Amygdala (tissue), 56 donors: Measurements from ENCODE around the gene TTLL1.

Experiments
- DNase-seq, 56 donors: peaks; one replicate each; lab custom pipeline; 2025; lab: John Stamatoyannopoulos, UW

The TTLL1 gene

DNA sequence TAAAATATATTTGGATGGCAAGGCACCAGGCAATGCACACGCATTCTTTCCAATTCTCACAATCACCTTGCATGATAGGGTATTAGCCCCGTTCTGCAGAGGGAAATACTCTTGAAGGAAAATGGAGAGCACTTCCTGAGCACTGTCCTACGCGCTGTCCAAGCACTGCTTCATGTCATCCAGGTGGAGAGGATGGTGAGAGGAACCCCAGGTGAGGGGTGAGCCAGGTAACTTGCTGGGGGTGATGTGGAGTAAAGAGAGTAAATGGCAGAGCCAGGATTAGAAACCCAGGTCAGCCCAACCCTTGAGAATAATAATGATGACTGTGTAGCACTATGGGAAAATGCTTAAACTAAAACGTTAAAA lies 73.5 kb downstream of the TTLL1 start:
- DNase-seq, result no peak

DNA sequence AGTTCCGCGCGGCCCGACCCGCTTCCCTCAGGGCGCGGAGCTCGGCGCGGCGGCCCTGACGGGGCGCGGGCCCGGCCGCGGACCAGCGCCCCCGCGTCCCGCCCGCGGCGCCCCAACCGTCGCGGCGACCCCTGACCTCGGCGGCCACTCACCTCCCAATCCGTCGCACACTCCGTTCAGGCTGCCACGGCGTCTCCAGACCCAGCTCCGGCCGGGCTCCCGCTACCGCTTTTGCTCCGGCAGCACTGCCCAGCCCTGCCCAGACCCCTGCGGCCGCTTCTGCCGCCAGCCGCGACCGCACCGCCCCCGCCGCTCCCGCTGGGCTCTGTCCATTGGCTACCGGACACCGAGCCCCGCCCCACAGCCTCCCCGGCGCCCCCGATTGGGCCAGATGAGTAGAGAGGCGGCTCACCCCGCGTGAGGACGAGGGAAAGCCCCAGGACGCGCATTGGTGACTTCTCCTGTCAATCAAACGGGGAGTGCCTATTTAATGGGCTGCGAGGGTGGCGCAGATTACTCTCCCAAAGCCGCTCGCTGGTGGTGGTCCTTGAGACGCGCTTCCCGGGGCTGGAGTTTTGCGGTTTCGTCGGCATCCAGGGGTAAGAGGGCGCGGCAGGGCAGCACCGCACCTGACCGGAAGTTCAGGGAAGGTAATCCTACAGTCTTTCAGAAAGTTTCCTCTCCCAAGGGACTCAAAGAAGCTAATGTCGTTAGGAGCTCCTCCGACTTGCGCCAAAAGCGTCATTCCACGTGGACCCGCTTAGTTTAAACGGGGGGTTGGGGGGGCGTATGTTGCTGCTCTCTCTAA lies 74.1 kb downstream of the TTLL1 start, which contains the start of gene PACSIN2:
PACSIN2 (minus strand) TSS at position 281 of the 808 bp plus-strand sequence. CDS start 103,069 bp downstream, outside the sequence.
- peak; percentile 63 to 99 (median 97) for DNase-seq

DNA sequence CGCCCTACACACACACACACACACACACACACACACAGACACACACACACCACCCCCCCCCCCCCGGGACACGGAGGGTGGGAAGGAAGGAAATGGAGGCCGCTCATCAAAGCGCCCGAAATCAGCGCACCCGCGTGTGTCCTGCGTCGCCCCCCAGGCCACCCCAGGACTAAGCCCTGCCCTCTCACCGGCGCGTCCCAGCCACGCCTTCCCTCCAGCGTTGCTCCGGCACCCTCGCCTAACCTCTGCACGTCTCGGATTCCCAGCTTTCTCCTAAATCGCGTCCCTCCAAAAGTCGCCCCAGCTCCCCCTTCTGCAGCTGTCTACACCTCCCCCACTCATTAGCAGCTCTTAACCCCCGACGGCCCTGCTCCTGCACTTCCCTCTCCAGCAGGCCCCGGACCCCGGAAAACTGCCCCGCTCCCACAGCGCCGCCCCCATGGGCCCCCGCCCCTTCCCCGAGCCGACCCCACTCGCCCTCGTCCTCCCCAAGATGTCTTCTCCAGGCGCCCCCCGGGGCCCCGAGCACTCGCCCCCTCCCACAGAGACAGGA lies 74.8 kb downstream of the TTLL1 start:
- peak in 8 of 56 donors; percentile 28 to 43 (median 34) for DNase-seq

DNA sequence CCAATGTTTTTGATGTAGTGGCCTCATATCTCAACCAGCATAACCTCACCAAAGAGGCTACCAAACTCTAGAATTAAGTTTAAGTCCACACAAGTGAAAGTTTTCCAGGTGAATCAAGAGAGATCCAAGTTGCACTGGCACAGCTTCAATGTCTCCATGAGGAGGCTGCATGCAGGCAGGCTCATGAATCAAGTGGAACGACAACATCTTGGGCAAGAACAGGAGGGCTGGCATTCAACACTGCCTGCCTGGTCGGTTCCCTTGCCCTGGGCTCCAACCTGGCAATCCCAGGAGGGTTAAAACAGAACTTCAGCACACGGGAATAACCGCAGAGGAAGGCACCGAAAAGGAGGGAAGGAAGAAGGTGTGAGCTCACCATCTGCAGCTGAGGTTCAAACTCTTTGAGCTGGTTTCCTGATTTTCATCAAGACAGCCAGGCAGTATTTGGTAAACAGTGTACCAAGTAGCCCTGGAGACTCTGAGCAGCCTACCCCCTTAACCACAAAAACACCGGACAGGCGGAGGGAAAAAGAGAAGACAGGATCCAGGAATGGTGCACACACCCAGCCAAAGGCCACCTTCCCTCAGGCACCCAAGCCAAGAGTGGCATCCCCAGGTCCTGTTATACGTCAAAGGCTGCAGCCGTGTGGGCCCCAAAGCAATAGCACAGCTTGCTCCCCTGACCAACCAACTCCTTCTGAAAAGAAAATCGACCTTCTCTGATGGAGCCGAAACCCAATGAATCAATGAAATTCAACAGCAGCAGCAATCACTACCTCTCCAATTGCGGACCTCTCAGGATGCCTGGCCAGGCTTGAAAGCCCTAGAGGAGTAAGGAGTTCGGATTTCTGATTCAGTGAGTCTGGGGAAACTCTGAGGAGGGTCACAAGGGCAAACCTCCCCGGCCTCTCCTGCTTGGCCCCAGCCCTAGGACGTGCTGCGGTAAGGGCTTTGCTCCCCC lies 75.6 kb downstream of the TTLL1 start:
- DNase-seq, result no peak

GRCh38 chr22:43012390-43012789 lies 76.8 kb downstream of the TTLL1 start:
- no peak for DNase-seq

DNA sequence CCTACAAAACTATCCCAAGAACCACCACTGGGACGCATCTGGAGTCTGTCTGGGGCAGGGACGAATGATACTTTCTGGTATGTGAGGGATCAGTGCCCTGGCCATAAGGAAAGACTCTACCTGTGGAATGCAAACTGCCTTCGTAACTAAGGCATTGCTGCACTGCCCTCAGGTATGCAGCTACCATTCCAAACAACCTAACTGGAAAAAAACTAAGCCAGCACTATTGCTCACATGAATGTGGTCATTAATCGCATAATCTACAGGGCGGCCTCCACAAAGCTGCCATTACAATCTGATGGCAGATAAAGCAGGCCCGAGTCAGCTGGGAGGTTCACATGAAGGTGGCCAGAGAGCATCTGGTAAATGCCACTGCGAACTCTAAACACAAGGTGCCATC lies 78.1 kb downstream of the TTLL1 start:
- no peak for DNase-seq

- no peak for DNase-seq
Observed at GRCh38 chr22:43009444-43009843, 79.7 kb downstream of the TTLL1 start.

DNA sequence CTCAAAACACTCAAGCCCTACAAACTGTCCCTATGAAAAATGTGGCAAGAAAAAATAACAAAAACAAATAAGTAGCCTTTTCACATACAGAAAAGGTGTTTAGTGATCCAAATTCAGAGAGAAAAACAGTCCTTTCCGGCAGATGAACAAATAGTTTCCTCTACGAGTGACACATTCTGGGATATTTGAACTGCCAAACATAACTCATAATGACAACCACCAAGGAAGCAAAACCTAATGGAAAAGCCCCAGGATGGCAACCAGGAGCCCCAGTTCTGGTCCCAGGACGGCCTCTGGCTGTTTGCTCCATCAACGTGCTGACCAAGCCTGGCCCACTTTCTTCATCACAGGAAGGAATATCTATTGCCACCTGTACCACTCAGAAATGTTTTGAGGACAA lies 80.3 kb downstream of the TTLL1 start:
- DNase-seq, result no peak

GRCh38 chr22:43008509-43008908 lies 80.7 kb downstream of the TTLL1 start:
- no peak for DNase-seq

- no peak for DNase-seq
Observed at GRCh38 chr22:43007519-43008102, 81.6 kb downstream of the TTLL1 start.

- no peak for DNase-seq
Observed at GRCh38 chr22:43006753-43007152, 82.4 kb downstream of the TTLL1 start.

DNA sequence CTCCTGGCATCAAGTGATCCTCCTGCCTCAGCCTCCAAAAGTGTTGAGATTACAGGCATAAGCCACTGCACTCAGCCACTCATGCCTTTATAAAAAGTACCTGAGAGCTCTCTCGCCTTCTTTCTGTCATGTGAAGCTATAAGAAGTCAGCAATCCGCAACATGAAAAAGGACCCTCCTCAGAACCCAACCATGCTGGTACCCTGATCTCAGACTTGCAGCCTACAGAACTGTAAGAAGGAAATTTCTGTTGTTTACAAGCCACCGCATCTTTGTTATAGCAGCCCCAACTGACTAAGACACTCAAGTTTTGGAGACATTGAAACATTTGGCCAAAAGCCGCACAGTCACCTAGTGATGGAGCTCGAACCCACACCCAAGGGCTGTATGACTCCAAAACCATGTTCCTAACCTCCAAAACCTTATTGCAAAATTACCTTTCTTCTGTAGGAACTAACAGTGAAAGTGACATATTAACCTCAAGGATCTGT lies 83.1 kb downstream of the TTLL1 start:
- no peak for DNase-seq

DNA sequence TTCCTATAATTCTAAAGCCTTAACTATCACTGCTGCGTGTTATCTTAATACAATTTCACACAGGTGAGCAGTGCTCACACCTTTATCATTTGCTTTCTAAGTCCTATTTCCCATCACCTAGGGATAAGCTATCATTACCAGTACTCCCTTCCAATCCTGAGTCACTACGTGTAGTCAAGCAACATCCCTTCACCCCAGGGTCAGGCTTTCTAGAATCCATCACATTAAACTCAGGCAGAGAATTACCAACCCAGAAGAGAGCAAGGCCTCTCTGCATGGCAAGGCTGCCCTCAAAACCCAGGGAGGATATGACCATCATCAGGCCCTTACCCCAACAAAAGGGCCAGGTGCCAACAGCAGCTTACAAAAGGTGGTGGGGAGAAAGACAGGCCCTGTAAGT lies 84.1 kb downstream of the TTLL1 start:
- DNase-seq, result no peak

DNA sequence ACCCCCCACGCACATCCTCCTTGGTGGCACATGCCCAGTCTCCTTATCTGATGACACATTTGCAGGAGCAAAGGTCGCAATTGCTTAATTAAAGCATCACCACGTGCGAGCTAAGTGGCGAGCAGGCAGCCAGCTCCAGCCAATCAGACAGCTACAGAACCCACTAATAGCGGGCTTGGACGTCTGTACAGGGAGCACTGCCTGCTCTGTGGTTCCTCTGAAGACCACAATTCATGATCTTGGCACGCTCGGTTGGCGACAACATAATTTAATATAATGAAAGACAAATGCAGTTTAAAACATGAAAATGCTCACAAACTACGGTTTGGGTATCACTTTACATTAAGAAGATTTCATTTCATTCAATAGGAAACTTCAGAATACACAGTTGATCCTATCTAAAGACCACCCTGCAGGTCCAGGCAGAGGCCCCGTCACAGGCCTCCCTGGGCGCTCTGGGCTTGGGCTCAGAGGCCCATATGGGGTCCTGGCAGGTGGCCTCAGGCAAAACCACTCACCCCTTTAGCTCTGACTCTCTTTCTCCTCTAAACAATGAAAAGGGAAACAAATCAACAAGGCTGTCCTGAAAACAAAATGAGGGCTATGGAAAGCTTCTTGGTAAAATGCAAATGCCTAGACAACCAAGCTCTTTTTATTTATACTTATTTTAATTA lies 84.7 kb downstream of the TTLL1 start:
- no peak for DNase-seq

DNA sequence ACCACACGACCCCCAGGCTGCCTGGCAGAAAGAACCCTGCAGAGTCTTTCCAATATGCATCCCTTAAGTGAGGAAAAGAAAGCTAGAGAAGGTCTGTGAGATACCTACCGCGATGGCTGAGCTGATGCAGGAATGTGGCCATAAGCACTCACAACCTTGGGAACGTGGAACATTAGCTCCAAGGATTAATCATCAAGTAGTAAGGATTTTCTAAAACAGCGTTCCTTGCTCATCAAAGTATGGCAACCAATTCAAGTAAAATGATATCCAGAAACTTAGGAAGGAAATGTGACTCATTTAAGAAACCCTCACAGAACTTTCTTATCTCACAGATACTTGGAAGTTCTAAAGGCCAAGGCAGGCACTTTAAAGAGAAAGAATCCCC lies 87.0 kb downstream of the TTLL1 start:
- no peak for DNase-seq

- peak in 12 of 56 donors; percentile 14 to 44 (median 29) for DNase-seq
Observed at GRCh38 chr22:43001271-43002201, 87.7 kb downstream of the TTLL1 start.

DNA sequence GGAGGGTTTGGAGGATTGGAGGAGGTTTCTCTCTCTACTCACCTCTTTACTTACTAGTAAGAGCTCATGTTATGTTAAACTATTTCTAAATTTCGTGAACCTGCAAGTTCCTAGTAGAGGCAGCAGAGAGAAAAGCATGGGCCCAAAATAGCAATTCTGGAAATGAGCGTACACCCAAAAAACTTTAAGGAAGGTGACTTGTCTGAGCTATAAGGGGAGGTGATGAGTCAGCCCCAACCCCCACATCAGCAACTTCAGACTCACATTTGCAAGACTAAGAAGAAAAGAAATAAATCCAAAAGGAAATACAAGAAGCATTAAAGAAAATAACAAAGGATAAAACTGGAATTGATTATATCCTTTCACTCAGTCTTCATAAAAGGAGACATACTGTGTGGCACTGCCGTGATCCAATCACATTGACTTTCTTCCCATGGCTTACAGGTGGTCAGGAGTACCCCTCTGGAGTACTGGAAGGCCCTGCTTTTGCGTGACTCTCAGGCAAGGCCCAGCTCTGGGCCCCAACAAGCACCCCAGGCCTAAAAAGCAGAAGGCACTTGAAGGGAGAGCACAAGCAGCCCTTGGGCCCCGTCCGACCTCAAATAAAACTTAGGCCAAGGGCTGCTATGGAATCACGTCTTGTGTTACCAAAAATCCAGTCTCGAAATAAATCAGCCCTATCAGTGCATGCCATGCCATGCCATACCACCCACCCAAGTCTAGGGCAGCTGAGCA lies 88.6 kb downstream of the TTLL1 start:
- DNase-seq, result peak in 7 of 56 donors; percentile 13 to 57 (median 20)

DNA sequence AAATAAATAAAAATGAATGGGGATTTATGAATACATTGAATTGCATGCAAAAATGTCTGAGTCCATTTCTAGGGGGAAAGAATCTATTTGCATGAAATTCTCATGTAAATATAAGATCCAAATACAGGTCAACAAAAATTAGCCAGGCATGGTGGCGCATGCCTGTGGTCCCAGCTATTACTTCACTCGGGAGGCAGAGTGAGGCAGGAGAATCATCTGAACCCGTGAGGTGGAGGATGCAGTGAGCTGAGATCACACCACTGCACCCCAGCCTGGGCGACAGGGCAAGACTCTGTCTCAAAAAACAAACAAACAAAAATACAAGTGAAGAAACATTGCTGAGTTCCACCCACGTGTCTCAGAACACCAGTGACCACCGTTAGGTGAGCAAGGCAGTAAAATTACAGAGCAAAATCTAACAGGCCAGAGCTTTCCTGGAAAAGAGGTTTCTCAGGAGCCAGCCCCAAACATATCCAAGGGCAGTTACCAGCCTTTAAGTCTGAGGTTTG lies 91.6 kb downstream of the TTLL1 start:
- no peak for DNase-seq
